Measurements from ENCODE around the gene CARD8.

CARD8 gene

DNA sequence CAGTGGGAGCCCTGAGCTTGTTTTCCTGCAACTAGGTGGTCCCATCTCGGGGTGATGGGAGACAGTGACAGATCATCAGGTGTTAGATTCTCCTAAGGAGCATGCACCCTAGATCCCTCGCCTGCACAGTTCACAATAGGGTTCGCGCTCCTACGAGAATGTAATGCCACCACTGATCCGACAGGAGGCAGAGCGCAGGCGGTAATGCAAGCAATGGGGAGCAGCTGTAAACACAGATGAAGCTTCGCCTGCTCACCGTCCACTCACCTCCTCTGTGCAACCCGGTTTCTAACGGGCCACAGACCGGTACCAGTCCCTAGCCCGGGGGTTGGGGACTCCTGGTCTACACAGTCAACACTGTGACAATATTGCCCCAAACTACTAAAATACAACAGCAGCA is 38.8 kb downstream of the CARD8 start:
- Histone ChIP-seq H3F3A (ENCODE audit: insufficient read depth) (no peaks in the 10 kb centered on the region; the same call in 1 of the 2 replicates), H3K9me3 (ENCODE audit: insufficient read depth, low read length) (no peaks in the 10 kb centered on the region), H3K4me3 (ENCODE audit: insufficient read depth, low read length, poor library complexity, severe bottlenecking) (no peak overlapping the region), H3K9me2 (replicated peaks; ENCODE audit: insufficient read depth, low read length) (no peaks in the 10 kb centered on the region), H4K20me1 (ENCODE audit: low read depth, low read length) (no peaks in the 10 kb centered on the region), H3K4me2 (ENCODE audit: low read depth, low read length, poor library complexity, severe bottlenecking) (no peak overlapping the region), H3K27ac (ENCODE audit: low read depth, low read length) (no peak overlapping the region), H3K27me3 (ENCODE audit: low read length) (no peaks in the 10 kb centered on the region), H2AFZ (ENCODE audit: low read depth, low read length, severe bottlenecking) (no peak overlapping the region), H3K36me3 (ENCODE audit: low read length) (no peaks in the 10 kb centered on the region), H3K9ac (ENCODE audit: low read length) (no peak overlapping the region), H3K79me2 (ENCODE audit: insufficient read depth, low read length) (no peaks in the 10 kb centered on the region)
- TF ChIP-seq EZH2phosphoT487 (conservative IDR thresholded peaks at IDR 0.05; ENCODE audit: low read length): no peak
- TF ChIP-seq, protein P1, sequence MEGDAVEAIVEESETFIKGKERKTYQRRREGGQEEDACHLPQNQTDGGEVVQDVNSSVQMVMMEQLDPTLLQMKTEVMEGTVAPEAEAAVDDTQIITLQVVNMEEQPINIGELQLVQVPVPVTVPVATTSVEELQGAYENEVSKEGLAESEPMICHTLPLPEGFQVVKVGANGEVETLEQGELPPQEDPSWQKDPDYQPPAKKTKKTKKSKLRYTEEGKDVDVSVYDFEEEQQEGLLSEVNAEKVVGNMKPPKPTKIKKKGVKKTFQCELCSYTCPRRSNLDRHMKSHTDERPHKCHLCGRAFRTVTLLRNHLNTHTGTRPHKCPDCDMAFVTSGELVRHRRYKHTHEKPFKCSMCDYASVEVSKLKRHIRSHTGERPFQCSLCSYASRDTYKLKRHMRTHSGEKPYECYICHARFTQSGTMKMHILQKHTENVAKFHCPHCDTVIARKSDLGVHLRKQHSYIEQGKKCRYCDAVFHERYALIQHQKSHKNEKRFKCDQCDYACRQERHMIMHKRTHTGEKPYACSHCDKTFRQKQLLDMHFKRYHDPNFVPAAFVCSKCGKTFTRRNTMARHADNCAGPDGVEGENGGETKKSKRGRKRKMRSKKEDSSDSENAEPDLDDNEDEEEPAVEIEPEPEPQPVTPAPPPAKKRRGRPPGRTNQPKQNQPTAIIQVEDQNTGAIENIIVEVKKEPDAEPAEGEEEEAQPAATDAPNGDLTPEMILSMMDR (IDR thresholded peaks at IDR 0.05; ENCODE audit: insufficient read depth, low read length, poor library complexity, severe bottlenecking): no peak

DNA sequence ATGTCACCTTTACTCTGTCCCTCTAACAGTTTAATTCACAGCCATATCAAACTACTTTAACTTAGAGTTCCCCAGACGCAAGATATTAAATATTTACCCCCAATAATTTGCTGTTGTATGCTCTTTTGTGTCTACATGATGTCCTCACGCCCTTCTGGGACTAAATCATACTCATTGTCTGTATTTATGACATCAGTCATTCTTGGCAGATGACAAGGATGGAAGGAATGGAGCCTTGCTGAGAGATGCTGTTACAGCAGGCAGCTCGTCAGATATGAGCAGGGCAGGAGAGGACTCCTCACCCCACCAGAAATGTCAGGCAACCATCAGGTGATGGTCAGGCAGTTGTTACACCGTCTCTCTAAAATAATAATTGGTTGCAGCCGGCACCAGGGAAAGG is 41.8 kb downstream of the CARD8 start:
- no peaks in the 10 kb centered on the region for H3K79me2 ChIP-seq (ENCODE audit: insufficient read depth, low read length)
- H2AFZ ChIP-seq (ENCODE audit: low read depth, low read length, severe bottlenecking): no peak overlapping the region
- no peaks in the 10 kb centered on the region for H3K9me3 ChIP-seq (ENCODE audit: insufficient read depth, low read length)
- H3K27me3 ChIP-seq (ENCODE audit: low read length): no peaks in the 10 kb centered on the region
- H3F3A ChIP-seq (ENCODE audit: insufficient read depth): peaks cover 18% of the 10 kb centered on the region; the same call in 1 of the 2 replicates
- H3K4me2 ChIP-seq (ENCODE audit: low read depth, low read length, poor library complexity, severe bottlenecking): no peak overlapping the region
- 0 out of 2 replicates have a peak, but pooled peaks cover 6% of the 10 kb centered on the region for H3K36me3 ChIP-seq (ENCODE audit: low read length)
- H4K20me1 ChIP-seq (ENCODE audit: low read depth, low read length): no peaks in the 10 kb centered on the region
- H3K4me3 ChIP-seq (ENCODE audit: insufficient read depth, low read length, poor library complexity, severe bottlenecking): no peak overlapping the region
- no peaks in the 10 kb centered on the region for H3K9me2 ChIP-seq (replicated peaks; ENCODE audit: insufficient read depth, low read length)
- no peak overlapping the region for H3K9ac ChIP-seq (ENCODE audit: low read length)
- TF ChIP-seq, protein P1 (IDR thresholded peaks at IDR 0.05; ENCODE audit: insufficient read depth, low read length, poor library complexity, severe bottlenecking): no peak
- TF ChIP-seq EZH2phosphoT487 (conservative IDR thresholded peaks at IDR 0.05; ENCODE audit: low read length): no peak
- no peak overlapping the region for H3K27ac ChIP-seq (ENCODE audit: low read depth, low read length)

DNA sequence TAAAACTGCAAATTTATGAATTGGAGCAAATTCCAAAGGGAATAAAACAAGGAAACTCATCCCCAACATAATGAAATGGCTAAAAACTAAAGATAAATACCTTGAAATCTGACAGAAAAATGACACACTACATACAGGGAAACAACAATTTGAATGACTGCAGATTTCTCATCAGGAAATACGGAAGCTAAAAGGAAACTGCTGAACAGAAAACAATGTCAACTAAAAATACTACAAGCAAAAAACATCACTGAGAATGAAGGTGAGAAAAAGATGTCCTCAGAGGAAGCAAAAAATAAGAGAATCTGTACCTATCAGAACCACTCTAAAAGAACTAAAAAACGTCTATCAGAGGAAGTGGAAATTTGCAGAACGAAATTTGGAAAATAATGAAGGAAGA is 45.7 kb downstream of the CARD8 start:
- peaks cover 22% of the 10 kb centered on the region for H3F3A ChIP-seq (ENCODE audit: insufficient read depth)
- H3K9me3 ChIP-seq (ENCODE audit: insufficient read depth, low read length): no peaks in the 10 kb centered on the region
- H3K79me2 ChIP-seq (ENCODE audit: insufficient read depth, low read length): peaks cover 7% of the 10 kb centered on the region
- no peak for TF ChIP-seq EZH2phosphoT487 (conservative IDR thresholded peaks at IDR 0.05; ENCODE audit: low read length)
- TF ChIP-seq, protein P1 (IDR thresholded peaks at IDR 0.05; ENCODE audit: insufficient read depth, low read length, poor library complexity, severe bottlenecking): no peak
- no peak overlapping the region for H3K4me3 ChIP-seq (ENCODE audit: insufficient read depth, low read length, poor library complexity, severe bottlenecking)
- no peak overlapping the region for H2AFZ ChIP-seq (ENCODE audit: low read depth, low read length, severe bottlenecking)
- peak overlapping the region; percentile 14 for H3K4me2 ChIP-seq (ENCODE audit: low read depth, low read length, poor library complexity, severe bottlenecking)
- no peaks in the 10 kb centered on the region for H4K20me1 ChIP-seq (ENCODE audit: low read depth, low read length)
- H3K36me3 ChIP-seq (ENCODE audit: low read length): peaks cover 8% of the 10 kb centered on the region; the same call in 1 of the 2 replicates
- H3K27ac ChIP-seq (ENCODE audit: low read depth, low read length): no peak overlapping the region; the same call in 1 of the 2 replicates
- no peaks in the 10 kb centered on the region for H3K9me2 ChIP-seq (replicated peaks; ENCODE audit: insufficient read depth, low read length)
- H3K27me3 ChIP-seq (ENCODE audit: low read length): no peaks in the 10 kb centered on the region
- no peak overlapping the region for H3K9ac ChIP-seq (ENCODE audit: low read length)

Data from SU-DHL-6 (cell line).